Measurements from ENCODE around the gene CCDC81.

DNA sequence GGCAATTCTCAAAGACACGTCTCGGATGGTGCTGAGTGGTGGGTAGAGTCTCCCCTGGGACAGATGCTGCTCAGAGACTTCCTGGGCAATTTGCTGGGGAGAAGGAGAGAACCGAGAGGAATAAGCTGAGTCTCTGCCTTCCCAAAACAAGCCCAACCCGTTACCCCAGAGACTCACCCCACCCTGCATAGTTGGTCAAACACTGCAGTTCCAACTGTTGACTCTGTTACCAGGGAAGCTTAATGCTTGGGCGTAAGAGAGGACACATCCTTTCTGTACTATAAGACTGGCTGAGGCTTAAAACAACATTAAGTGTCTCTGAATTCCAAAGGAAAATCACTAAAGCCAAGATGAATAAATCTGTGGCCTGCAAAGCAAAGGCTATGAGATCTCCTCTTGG, 68.1 kb downstream of the CCDC81 start:
- TF ChIP-seq LEF1 (IDR thresholded peaks at IDR 0.05; ENCODE audit: borderline replicate concordance) (no peak), L3MBTL2 (conservative IDR thresholded peaks at IDR 0.05) (no peak), SP1 (IDR thresholded peaks at IDR 0.05) (no peak), ARNT (IDR thresholded peaks at IDR 0.05) (no peak), NFRKB (IDR thresholded peaks at IDR 0.05) (no peak), HDGF (IDR thresholded peaks at IDR 0.05; ENCODE audit: borderline replicate concordance) (no peak), FOXM1 (IDR thresholded peaks at IDR 0.05; ENCODE audit: borderline replicate concordance) (no peak), FOXK2 (IDR thresholded peaks at IDR 0.05) (no peak)
